ENCODE data around the gene CHN2. TPM values are rescaled to one million over a fixed set of nuclear protein-coding genes. Genes with fewer than 3 reads are reported as not detected.

Gene CHN2
- total RNA-seq, 2 experiments from 2014 or later, result 2.1 to 3.5 TPM

GRCh38 chr7:29416276-29416937, 221.8 kb downstream of the CHN2 start:
- Histone ChIP-seq H3K9me3 (ENCODE audit: control insufficient read depth in 1 of 2, insufficient read depth in 1 of 2, low read length in 2 of 2) (no peaks in the 10 kb centered on the region), H3K4me1 (ENCODE audit: insufficient read depth, low read length) (no peaks in the 10 kb centered on the region), H3K27ac (ENCODE audit: low read depth in 1 of 2, low read length in 2 of 2) (no peak overlapping the region), H3K27me3 (ENCODE audit: control insufficient read depth in 1 of 2, insufficient read depth in 2 of 2, low read length in 2 of 2) (no peaks in the 10 kb centered on the region), H3K4me3 (ENCODE audit: low read length) (no peak overlapping the region), H3K36me3 (ENCODE audit: insufficient read depth, low read length) (no peaks in the 10 kb centered on the region)
- Mint-ChIP-seq H3K27me3 (no peaks in the 10 kb centered on the region), H3K9me3 (no peaks in the 10 kb centered on the region), H3K4me1 (ENCODE audit: low read depth) (no peaks in the 10 kb centered on the region), H3K36me3 (ENCODE audit: low read depth) (no peaks in the 10 kb centered on the region), H3K27ac (no peak overlapping the region), H3K4me3 (no peak overlapping the region)
- DNase-seq, result no peak
- TF ChIP-seq CTCF (IDR thresholded peaks at IDR 0.05), result no peak
- intact Hi-C loops (cut with DNase I, micrococcal nuclease), result no loop called here
- CTCF ChIA-PET, result no interaction called here
- POLR2A ChIA-PET, result no interaction called here
- ATAC-seq (ENCODE audit: poor library complexity), result no peak

DNA sequence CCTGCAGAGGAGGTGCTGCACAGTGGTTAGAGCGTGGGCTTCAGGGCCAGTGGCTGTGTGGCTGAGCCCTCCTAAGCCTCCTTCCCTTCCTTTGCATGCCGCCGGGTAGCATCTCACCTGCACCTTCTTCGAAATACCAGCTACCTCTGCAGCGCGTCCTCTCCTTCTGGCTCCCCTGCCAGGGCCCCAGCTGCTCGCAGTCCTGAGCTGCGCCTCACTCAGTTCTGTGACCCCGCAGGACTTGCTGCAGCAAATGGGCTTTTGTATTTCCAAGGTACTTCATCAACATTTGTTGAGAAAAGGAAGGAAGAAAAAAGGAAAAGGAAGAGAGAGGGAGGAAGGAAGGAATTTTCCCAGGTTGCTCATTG, 222.3 kb downstream of the CHN2 start:
- ChIA-PET POLR2A (no interaction called here), CTCF (no interaction called here)
- Histone ChIP-seq H3K27ac (ENCODE audit: low read depth in 1 of 2, low read length in 2 of 2) (no peak overlapping the region), H3K4me3 (ENCODE audit: low read length) (no peak overlapping the region), H3K4me1 (ENCODE audit: insufficient read depth, low read length) (no peaks in the 10 kb centered on the region), H3K36me3 (ENCODE audit: insufficient read depth, low read length) (no peaks in the 10 kb centered on the region), H3K9me3 (ENCODE audit: control insufficient read depth in 1 of 2, insufficient read depth in 1 of 2, low read length in 2 of 2) (no peaks in the 10 kb centered on the region), H3K27me3 (ENCODE audit: control insufficient read depth in 1 of 2, insufficient read depth in 2 of 2, low read length in 2 of 2) (no peaks in the 10 kb centered on the region)
- Mint-ChIP-seq H3K9me3 (no peaks in the 10 kb centered on the region), H3K27ac (no peak overlapping the region), H3K36me3 (ENCODE audit: low read depth) (no peaks in the 10 kb centered on the region), H3K27me3 (no peaks in the 10 kb centered on the region), H3K4me3 (no peak overlapping the region), H3K4me1 (ENCODE audit: low read depth) (no peaks in the 10 kb centered on the region)
- ATAC-seq (ENCODE audit: poor library complexity) (no peak), DNase-seq (no peak)
- no peak for TF ChIP-seq CTCF (IDR thresholded peaks at IDR 0.05)
- intact Hi-C loops (cut with DNase I, micrococcal nuclease), result no loop called here

GRCh38 chr7:29418056-29418455, 223.5 kb downstream of the CHN2 start:
- Mint-ChIP-seq H3K27me3 (no peaks in the 10 kb centered on the region), H3K4me1 (ENCODE audit: low read depth) (no peaks in the 10 kb centered on the region), H3K36me3 (ENCODE audit: low read depth) (no peaks in the 10 kb centered on the region), H3K27ac (no peak overlapping the region), H3K9me3 (no peaks in the 10 kb centered on the region), H3K4me3 (no peak overlapping the region)
- POLR2A ChIA-PET, result no interaction called here
- no peak for TF ChIP-seq CTCF (IDR thresholded peaks at IDR 0.05)
- no peak overlapping the region for H3K27ac ChIP-seq (ENCODE audit: low read depth in 1 of 2, low read length in 2 of 2)
- no peaks in the 10 kb centered on the region for H3K36me3 ChIP-seq (ENCODE audit: insufficient read depth, low read length)
- no peak for DNase-seq
- CTCF ChIA-PET, result no interaction called here
- no peak for ATAC-seq (ENCODE audit: poor library complexity)
- H3K9me3 ChIP-seq (ENCODE audit: control insufficient read depth in 1 of 2, insufficient read depth in 1 of 2, low read length in 2 of 2), result no peaks in the 10 kb centered on the region
- H3K4me3 ChIP-seq (ENCODE audit: low read length), result no peak overlapping the region
- no peaks in the 10 kb centered on the region for H3K27me3 ChIP-seq (ENCODE audit: control insufficient read depth in 1 of 2, insufficient read depth in 2 of 2, low read length in 2 of 2)
- intact Hi-C loops (cut with DNase I, micrococcal nuclease), result no loop called here
- no peaks in the 10 kb centered on the region for H3K4me1 ChIP-seq (ENCODE audit: insufficient read depth, low read length)

Data from CD4-positive, alpha-beta T cell (primary cell).